Stimulated activated CD4-positive, alpha-beta T cell treated with anti-CD3 and anti-CD28 coated beads, Interleukin-15, amount 100 ng/mL, for 24 hours (primary cell): Measurements from ENCODE around the gene BHMT.
"Not testable (repeated sequence)": the region's sequence is repeated elsewhere in the genome, so short reads cannot be mapped to it uniquely, and the experiment has no call there.

Experiments
- DNase-seq: peaks from one replicate; pipeline ENCODE4 v3.0.0-alpha.2; 2020

The BHMT gene

DNA sequence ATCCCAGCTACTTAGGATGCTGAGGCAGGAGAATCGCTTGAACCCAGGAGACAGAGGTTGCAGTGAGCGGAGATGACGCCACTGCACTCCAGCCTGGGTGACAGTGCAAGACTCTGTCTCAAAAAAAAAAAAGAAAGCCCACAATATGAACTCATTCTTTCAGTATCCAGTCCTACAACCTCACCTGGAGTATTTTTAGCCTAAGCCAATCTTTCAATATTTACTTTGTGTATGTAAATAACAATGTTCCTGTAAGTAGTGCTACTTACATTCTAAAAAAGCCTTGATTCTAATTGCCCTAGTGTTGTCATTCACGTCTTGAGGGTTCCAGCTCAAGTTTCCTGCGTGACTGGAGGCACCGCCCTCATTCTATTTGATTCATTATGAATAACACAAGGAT lies 62.0 kb downstream of the BHMT start:
- no peak for DNase-seq

DNA sequence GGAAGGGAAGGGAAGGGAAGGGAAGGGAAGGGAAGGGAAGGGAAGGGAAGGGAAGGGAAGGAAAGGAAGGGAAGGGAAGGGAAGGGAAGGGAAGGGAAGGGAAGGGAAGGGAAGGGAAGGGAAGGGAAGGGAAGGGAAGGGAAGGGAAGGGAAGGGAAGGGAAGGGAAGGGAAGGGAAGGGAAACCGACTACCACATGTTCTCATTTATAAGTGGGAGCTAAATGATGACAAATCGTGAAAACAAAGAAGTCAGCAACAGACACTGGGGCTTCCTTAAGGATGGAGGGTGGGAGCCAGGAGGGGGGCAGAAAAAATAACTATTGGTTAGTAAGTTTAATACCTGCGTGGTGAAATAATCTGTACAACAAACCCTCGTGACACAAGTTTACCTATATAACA lies 68.8 kb downstream of the BHMT start:
- not testable (repeated sequence) for DNase-seq

DNA sequence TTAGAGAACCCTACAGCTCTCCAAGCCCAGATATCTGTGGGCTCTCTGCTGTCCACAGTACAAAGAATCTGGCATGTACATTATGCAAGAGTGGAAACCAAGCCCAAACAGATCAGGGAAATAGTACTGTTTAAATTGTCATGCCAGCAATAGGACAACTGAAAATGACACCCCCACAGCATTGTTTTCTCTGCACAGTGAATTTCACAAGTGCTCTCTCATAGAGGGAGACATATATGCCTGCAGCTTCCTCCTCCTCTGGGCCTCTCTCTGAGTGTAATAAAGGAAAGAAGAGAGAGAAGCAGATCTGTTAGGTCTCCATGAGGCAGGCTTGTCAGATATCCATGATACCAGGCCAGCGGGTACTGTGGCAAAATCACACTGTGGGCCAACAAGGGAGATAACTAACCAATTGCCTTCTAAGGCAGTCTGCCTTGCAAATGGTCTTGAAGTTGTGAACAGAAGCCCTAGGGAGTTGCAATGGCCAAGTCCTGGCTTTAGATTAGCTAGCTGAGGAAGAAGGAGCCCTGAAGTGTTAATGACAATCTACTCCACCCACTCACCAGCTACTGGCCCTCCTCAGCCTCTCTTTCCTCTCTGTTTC lies 69.9 kb downstream of the BHMT start:
- no peak for DNase-seq
